Stomach (tissue), 9 donors: ENCODE data around the gene BMX. TPM values are rescaled to one million over a fixed set of nuclear protein-coding genes. Genes with fewer than 3 reads are reported as not detected.

Experiments
- DNase-seq, 2 donors: peaks; one replicate each; pipeline versions ENCODE4 v3.0.0 to v3.0.0-alpha.2; 2013 to 2019
- H3K27ac ChIP-seq, 5 donors: fragments of 200-600 bp in 4 of 5; sonication (generic) in 4 of 5; one replicate each; pipeline ENCODE4 v1.5.1; 2013 to 2019; ENCODE audit warnings: mild to moderate bottlenecking in 1 of 5, moderate library complexity in 1 of 5
- H3K27me3 ChIP-seq, 3 donors: fragments of 200-600 bp; sonication (generic); one replicate each; pipeline ENCODE4 v1.5.1; 2017 to 2019; ENCODE audit warnings: mixed run types in 1 of 3
- H3K36me3 ChIP-seq, 4 donors: fragments of 200-600 bp; sonication (generic); 1 replicate in 3 of 4; 2 replicates in 1 of 4; pipeline ENCODE4 v1.5.1; 2016 to 2019
- H3K4me1 ChIP-seq, 4 donors: fragments of 200-600 bp; sonication (generic); one replicate each; pipeline ENCODE4 v1.5.1; 2016 to 2019
- H3K4me3 ChIP-seq, 4 donors: fragments of 200-600 bp; sonication (generic) in 3 of 4; one replicate each; pipeline ENCODE4 v1.5.1; 2016 to 2019; ENCODE audit warnings: mild to moderate bottlenecking in 1 of 4
- H3K9me3 ChIP-seq, 4 donors: fragments of 200-600 bp; sonication (generic); one replicate each; pipeline ENCODE4 v1.5.1; 2016 to 2019
- CTCF ChIP-seq, 7 experiments: fragments of 450-650 bp in 4 of 7; fragments of 200-600 bp in 3 of 7; sonication (generic) in 3 of 7; IDR thresholded peaks; one replicate each; pipeline ENCODE4 v1.5.1; 2016 to 2019; ENCODE audit warnings: antibody characterized with exemption in 7 of 7, control low read depth in 2 of 7, mild to moderate bottlenecking in 1 of 7
- EP300 ChIP-seq: sonication (generic); formaldehyde crosslinking; IDR thresholded peaks from one replicate; pipeline ENCODE4 v1.6.1; 2017; ENCODE audit warnings: antibody characterized with exemption
- POLR2A ChIP-seq, 4 donors: fragments of 450-650 bp; IDR thresholded peaks; one replicate each; pipeline ENCODE4 v1.6.1; 2016; ENCODE audit warnings: antibody characterized with exemption in 4 of 4, control low read depth in 2 of 4, mild to moderate bottlenecking in 1 of 4, moderate library complexity in 1 of 4
- POLR2AphosphoS5 ChIP-seq, 3 donors: sonication (generic); formaldehyde crosslinking; IDR thresholded peaks; one replicate each; pipeline ENCODE4 v1.6.1; 2016; ENCODE audit warnings: antibody characterized with exemption in 3 of 3
- WGBS, 5 donors: extraction: QIAGEN DNeasy Blood & Tissue Kit in 3 of 5; methylation state at CpG; one replicate each; pipeline versions ENCODE4 v1.1.5 to v1.1.7; 2013 to 2018; 5-methylcytosine and 5-hydroxymethylcytosine counted together
- intact Hi-C: fragments of 100-400 bp; cut with DNase I; formaldehyde crosslinking; loops from one replicate; pipeline ENCODE4 v1.15.1; 2023; ENCODE audit warnings: low total_unique reads
- polyA plus RNA-seq, 3 donors: library from polyadenylated mRNA; stranded (reverse); fragments of 200-250 nt; gene quantifications; one replicate each; pipeline ENCODE4 v1.2.3, GENCODE V29; 2013
- total RNA-seq, 5 donors: library from RNA; depleted of rRNA; stranded (reverse); fragments of >200 nt; gene quantifications; one replicate each; pipeline versions ENCODE4 v1.1.0 to v1.2.3, GENCODE V29; 2014 to 2016
- donor health status: healthy with polysubstance abuse.
- donor health status: Bipolar disorder and iron deficiency.
- donor health status: healthy.

BMX gene
- total and polyA plus RNA-seq, 8 donors: 0.43 to 3.3 (median 0.56) TPM; not detected in 3

- DNase-seq: peak in 1 of 2 donors; percentile 10
- Histone ChIP-seq H3K4me1 (no peaks in the 10 kb centered on the region), H3K27me3 (no peaks in the 10 kb centered on the region), H3K9me3 (no peaks in the 10 kb centered on the region), H3K4me3 (no peak overlapping the region), H3K36me3 (no peaks in the 10 kb centered on the region), H3K27ac (no peak overlapping the region)
- intact Hi-C loops: no loop called here
- TF ChIP-seq EP300 (no peak), POLR2A (IDR thresholded peaks at IDR 0.05) (no peak)
- 23 to 58% (median 38%) methylated on average over 1 of the region's 1 CpG for WGBS, 5 donors
Observed at GRCh38 chrX:15511563-15511962, 11.0 kb downstream of the BMX start.

- Histone ChIP-seq H3K4me1 (no peaks in the 10 kb centered on the region), H3K4me3 (no peak overlapping the region), H3K36me3 (no peaks in the 10 kb centered on the region), H3K27me3 (peaks cover 0 to 4% (median 0%) of the 10 kb centered on the region in 3 donors), H3K9me3 (no peaks in the 10 kb centered on the region), H3K27ac (no peak overlapping the region)
- no peak for DNase-seq
- TF ChIP-seq EP300 (no peak), POLR2AphosphoS5 (IDR thresholded peaks at IDR 0.05) (no peak), POLR2A (IDR thresholded peaks at IDR 0.05) (no peak), CTCF (IDR thresholded peaks at IDR 0.05) (no peak)
- intact Hi-C loops: no loop called here
- WGBS, 5 donors: 60 to 88% (median 80%) methylated on average over 4 of the region's 4 CpGs
Observed at GRCh38 chrX:15512401-15512965, 11.9 kb downstream of the BMX start.

GRCh38 chrX:15514279-15514678 is 13.7 kb downstream of the BMX start:
- TF ChIP-seq POLR2AphosphoS5 (IDR thresholded peaks at IDR 0.05) (no peak), POLR2A (IDR thresholded peaks at IDR 0.05) (no peak), EP300 (no peak), CTCF (IDR thresholded peaks at IDR 0.05) (no peak)
- H3K9me3 ChIP-seq: no peaks in the 10 kb centered on the region
- H3K27me3 ChIP-seq: peaks cover 0 to 4% (median 0%) of the 10 kb centered on the region in 3 donors
- intact Hi-C loops: no loop called here
- no peaks in the 10 kb centered on the region for H3K4me1 ChIP-seq
- no peaks in the 10 kb centered on the region for H3K36me3 ChIP-seq
- H3K4me3 ChIP-seq: no peak overlapping the region
- H3K27ac ChIP-seq: no peak overlapping the region
- WGBS, 5 donors: 49 to 87% (median 86%) methylated on average over 1 of the region's 1 CpG
- no peak for DNase-seq

GRCh38 chrX:15515931-15516330 is 15.3 kb downstream of the BMX start:
- Histone ChIP-seq H3K36me3 (no peaks in the 10 kb centered on the region), H3K4me3 (no peak overlapping the region), H3K27ac (no peak overlapping the region), H3K9me3 (no peaks in the 10 kb centered on the region), H3K4me1 (no peaks in the 10 kb centered on the region), H3K27me3 (peaks cover 0 to 4% (median 0%) of the 10 kb centered on the region in 3 donors)
- intact Hi-C loops: no loop called here
- DNase-seq: peak in 1 of 2 donors; percentile 10
- WGBS, 5 donors: 10 to 27% (median 27%) methylated on average over 6 of the region's 6 CpGs
- TF ChIP-seq CTCF (IDR thresholded peaks at IDR 0.05) (no peak), POLR2AphosphoS5 (IDR thresholded peaks at IDR 0.05) (no peak), POLR2A (IDR thresholded peaks at IDR 0.05) (no peak), EP300 (no peak)

GRCh38 chrX:15522464-15522863 is 21.9 kb downstream of the BMX start:
- no peak for TF ChIP-seq CTCF (IDR thresholded peaks at IDR 0.05)
- TF ChIP-seq EP300: no peak
- TF ChIP-seq POLR2A (IDR thresholded peaks at IDR 0.05): no peak
- TF ChIP-seq POLR2AphosphoS5 (IDR thresholded peaks at IDR 0.05): no peak
- intact Hi-C loops: no loop called here
- H3K4me3 ChIP-seq: no peak overlapping the region
- H3K27me3 ChIP-seq: peaks cover 0 to 4% (median 0%) of the 10 kb centered on the region in 3 donors
- H3K9me3 ChIP-seq: no peaks in the 10 kb centered on the region
- H3K27ac ChIP-seq: no peak overlapping the region
- H3K36me3 ChIP-seq: no peaks in the 10 kb centered on the region
- 43 to 60% (median 54%) methylated on average over 1 to 3 of the region's 3 CpGs for WGBS, 5 donors
- peaks cover 0 to 7% (median 0%) of the 10 kb centered on the region in 4 donors for H3K4me1 ChIP-seq
- DNase-seq: no peak
